OCI-LY1 (cell line): ENCODE results near the gene COA8.

Source experiments
- H2AFZ ChIP-seq: fragments of 200-600 bp; sonication (generic), shearing (Covaris generic); 2 replicates; pipeline ENCODE4 v1.6.0; 2014; ENCODE audit warnings: antibody characterized with exemption, mild to moderate bottlenecking, low read length
- H3F3A ChIP-seq: fragments of 200-600 bp; sonication (generic), shearing (Covaris generic); 2 replicates; pipeline ENCODE4 v1.6.0; 2014; ENCODE audit warnings: mild to moderate bottlenecking, antibody characterized with exemption, low read length, moderate library complexity; ENCODE audit not compliant: insufficient read depth
- H3K27ac ChIP-seq: fragments of 200-600 bp; sonication (generic); 2 replicates; pipeline ENCODE4 v1.5.1; 2014; ENCODE audit warnings: low read length, mixed run types, mild to moderate bottlenecking, low read depth; ENCODE audit not compliant: poor library complexity, severe bottlenecking
- H3K27me3 ChIP-seq: fragments of 200-600 bp; sonication (generic); 2 replicates; pipeline ENCODE4 v1.6.0; 2014; ENCODE audit warnings: antibody characterized with exemption, mild to moderate bottlenecking, low read length, moderate library complexity; ENCODE audit not compliant: insufficient read depth
- H3K36me3 ChIP-seq: fragments of 200-600 bp; sonication (generic); 2 replicates; pipeline ENCODE4 v1.6.1; 2014; ENCODE audit warnings: mild to moderate bottlenecking, antibody characterized with exemption, low read length, moderate library complexity, mixed read lengths; ENCODE audit not compliant: insufficient read depth
- H3K4me1 ChIP-seq: fragments of 200-600 bp; sonication (generic); 2 replicates; pipeline ENCODE4 v1.5.1; 2014; ENCODE audit warnings: mild to moderate bottlenecking, low read length, moderate library complexity; ENCODE audit not compliant: insufficient read depth, severe bottlenecking
- H3K4me2 ChIP-seq: fragments of 200-600 bp; sonication (generic), shearing (Covaris generic); 2 replicates; pipeline ENCODE4 v1.6.1; 2014; ENCODE audit warnings: low read length
- H3K4me3 ChIP-seq: fragments of 200-600 bp; sonication (generic); 2 replicates; pipeline ENCODE4 v1.5.1; 2014; ENCODE audit warnings: low read length, low read depth, mild to moderate bottlenecking, mixed read lengths; ENCODE audit not compliant: poor library complexity, severe bottlenecking
- H3K79me2 ChIP-seq: fragments of 200-600 bp; shearing (Covaris generic); 2 replicates; pipeline ENCODE4 v1.6.1; 2016; ENCODE audit warnings: mixed run types, low read length, mixed read lengths; ENCODE audit not compliant: insufficient read depth
- H3K9ac ChIP-seq: fragments of 200-600 bp; sonication (generic), shearing (Covaris generic); 2 replicates; pipeline ENCODE4 v1.6.1; 2014; ENCODE audit warnings: mild to moderate bottlenecking, low read length, mixed read lengths
- H3K9me2 ChIP-seq: fragments of 200-600 bp; sonication (generic), shearing (Covaris generic); 2 replicates; pipeline ENCODE4 v1.6.1; 2014; ENCODE audit warnings: low read depth, mild to moderate bottlenecking, low read length, mixed read lengths
- H3K9me3 ChIP-seq: fragments of 200-600 bp; shearing (Covaris generic); 2 replicates; pipeline ENCODE4 v1.6.1; 2014; ENCODE audit warnings: low read length, mixed read lengths
- H4K20me1 ChIP-seq: fragments of 200-600 bp; sonication (generic), shearing (Covaris generic); 2 replicates; pipeline ENCODE4 v1.6.0; 2016; ENCODE audit warnings: mild to moderate bottlenecking, low read length; ENCODE audit not compliant: insufficient read depth
- CTCF ChIP-seq: fragments of 200-600 bp; sonication (generic), shearing (Covaris generic); IDR thresholded peaks from 2 replicates; pipeline ENCODE4 v1.5.1; 2017; ENCODE audit warnings: mild to moderate bottlenecking, antibody characterized with exemption, low read length, moderate library complexity, mixed read lengths
- EZH2 ChIP-seq: fragments of 200-600 bp; sonication (generic), shearing (Covaris generic); IDR thresholded peaks from 2 replicates; pipeline ENCODE4 v1.8.0; 2017; ENCODE audit warnings: borderline replicate concordance, mixed run types, mild to moderate bottlenecking, antibody characterized with exemption, low read length, moderate library complexity, mixed read lengths

Gene COA8

GRCh38 chr14:103526247-103526913 lies 36.4 kb upstream of the COA8 start:
- Histone ChIP-seq H3K4me3 (no peak overlapping the region), H3K27me3 (no peaks in the 10 kb centered on the region; the same call in 1 of the 2 replicates), H3K27ac (no peak overlapping the region), H3K4me1 (peaks cover 34% of the 10 kb centered on the region), H3K36me3 (peaks cover 6% of the 10 kb centered on the region; the same call in 1 of the 2 replicates), H2AFZ (no peak overlapping the region), H3K9me3 (no peaks in the 10 kb centered on the region), H3K79me2 (peaks cover 8% of the 10 kb centered on the region), H3K9ac (no peak overlapping the region), H3F3A (no peaks in the 10 kb centered on the region), H3K4me2 (no peak overlapping the region), H3K9me2 (no peaks in the 10 kb centered on the region), H4K20me1 (no peaks in the 10 kb centered on the region)
- TF ChIP-seq EZH2 (no peak), CTCF (no peak)

- no peaks in the 10 kb centered on the region for H3F3A ChIP-seq
- TF ChIP-seq EZH2 = no peak
- no peak for TF ChIP-seq CTCF
- peaks cover 8% of the 10 kb centered on the region for H3K79me2 ChIP-seq
- H3K4me1 ChIP-seq = peaks cover 31% of the 10 kb centered on the region
- H2AFZ ChIP-seq = no peak overlapping the region
- peaks cover 6% of the 10 kb centered on the region; the same call in 1 of the 2 replicates for H3K36me3 ChIP-seq
- no peaks in the 10 kb centered on the region for H4K20me1 ChIP-seq
- H3K4me2 ChIP-seq = no peak overlapping the region
- H3K9me2 ChIP-seq = no peaks in the 10 kb centered on the region
- no peaks in the 10 kb centered on the region; the same call in 1 of the 2 replicates for H3K27me3 ChIP-seq
- H3K9ac ChIP-seq = no peak overlapping the region
- H3K9me3 ChIP-seq = no peaks in the 10 kb centered on the region
- no peak overlapping the region for H3K27ac ChIP-seq
- no peak overlapping the region for H3K4me3 ChIP-seq
These were observed 35.9 kb upstream of the COA8 start for GRCh38 chr14:103526914-103527248.

GRCh38 chr14:103527408-103528145 lies 35.2 kb upstream of the COA8 start:
- no peak for TF ChIP-seq EZH2
- no peak for TF ChIP-seq CTCF
- Histone ChIP-seq H3K4me2 (peak overlapping the region; percentile 96), H3K27ac (no peak overlapping the region), H3F3A (no peaks in the 10 kb centered on the region), H3K9me2 (no peaks in the 10 kb centered on the region), H3K9ac (peak overlapping the region; percentile 93; the same call in 1 of the 2 replicates), H3K4me1 (peaks cover 27% of the 10 kb centered on the region), H3K27me3 (no peaks in the 10 kb centered on the region; the same call in 1 of the 2 replicates), H3K4me3 (peak overlapping the region; percentile 96), H3K79me2 (peaks cover 8% of the 10 kb centered on the region), H3K36me3 (peaks cover 6% of the 10 kb centered on the region; the same call in 1 of the 2 replicates), H2AFZ (no peak overlapping the region), H4K20me1 (no peaks in the 10 kb centered on the region), H3K9me3 (no peaks in the 10 kb centered on the region)
